SH-SY5Y (cell line): ENCODE measurements around the gene WDFY3.

Experiments used
- GATA2 ChIP-seq: IDR thresholded peaks from 2 replicates; pipeline ENCODE4 v1.6.1; 2011; ENCODE audit warnings: mild to moderate bottlenecking, low read depth, low read length
- GATA3 ChIP-seq: IDR thresholded peaks from 2 replicates; pipeline ENCODE4 v1.6.1; 2011; ENCODE audit warnings: low read depth, mild to moderate bottlenecking, low read length, moderate library complexity

- TF ChIP-seq GATA2 (no peak), GATA3 (no peak)
Measured at GRCh38 chr4:84908876-84909275, 57.6 kb downstream of the WDFY3 start.
